ENCODE data around the gene SCN5A. TPM values are rescaled to one million over a fixed set of nuclear protein-coding genes. Genes with fewer than 3 reads are reported as not detected.

The SCN5A gene
- total and polyA plus RNA-seq, 2 of the 13 experiments (the other 11 are each of a cell fraction or from before 2014, with no cell fraction given): 0.22 TPM; not detected in 1

DNA sequence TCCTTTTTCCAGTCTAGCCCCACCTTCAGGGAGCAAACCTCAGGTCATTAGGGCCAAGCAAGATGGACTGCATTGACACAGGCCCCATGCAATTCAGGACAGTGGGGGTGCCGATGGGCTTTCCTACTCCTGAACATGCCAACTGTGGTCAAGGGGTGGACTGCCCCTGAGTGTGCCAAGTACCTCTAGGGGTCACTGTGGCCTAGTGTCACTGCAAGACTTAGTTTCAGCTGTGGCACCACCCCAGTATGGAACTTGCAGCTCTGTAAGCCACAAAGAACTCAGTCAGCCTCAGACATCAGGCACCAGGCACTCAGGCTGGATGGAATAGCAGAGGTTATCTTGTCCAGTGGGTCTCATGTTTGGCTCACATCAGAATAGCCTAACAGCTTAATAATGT is 121.0 kb downstream of the SCN5A start:
- TF ChIP-seq ZBTB21 (CRISPR knock-in tag; IDR thresholded peaks at IDR 0.05): no peak
- no peak for TF ChIP-seq ZKSCAN8 (CRISPR knock-in tag; IDR thresholded peaks at IDR 0.05; ENCODE audit: borderline replicate concordance)
- TF ChIP-seq ZFP37 (CRISPR knock-in tag; IDR thresholded peaks at IDR 0.05; ENCODE audit: borderline replicate concordance): no peak
- TF ChIP-seq, protein P1, sequence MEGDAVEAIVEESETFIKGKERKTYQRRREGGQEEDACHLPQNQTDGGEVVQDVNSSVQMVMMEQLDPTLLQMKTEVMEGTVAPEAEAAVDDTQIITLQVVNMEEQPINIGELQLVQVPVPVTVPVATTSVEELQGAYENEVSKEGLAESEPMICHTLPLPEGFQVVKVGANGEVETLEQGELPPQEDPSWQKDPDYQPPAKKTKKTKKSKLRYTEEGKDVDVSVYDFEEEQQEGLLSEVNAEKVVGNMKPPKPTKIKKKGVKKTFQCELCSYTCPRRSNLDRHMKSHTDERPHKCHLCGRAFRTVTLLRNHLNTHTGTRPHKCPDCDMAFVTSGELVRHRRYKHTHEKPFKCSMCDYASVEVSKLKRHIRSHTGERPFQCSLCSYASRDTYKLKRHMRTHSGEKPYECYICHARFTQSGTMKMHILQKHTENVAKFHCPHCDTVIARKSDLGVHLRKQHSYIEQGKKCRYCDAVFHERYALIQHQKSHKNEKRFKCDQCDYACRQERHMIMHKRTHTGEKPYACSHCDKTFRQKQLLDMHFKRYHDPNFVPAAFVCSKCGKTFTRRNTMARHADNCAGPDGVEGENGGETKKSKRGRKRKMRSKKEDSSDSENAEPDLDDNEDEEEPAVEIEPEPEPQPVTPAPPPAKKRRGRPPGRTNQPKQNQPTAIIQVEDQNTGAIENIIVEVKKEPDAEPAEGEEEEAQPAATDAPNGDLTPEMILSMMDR (CRISPR knock-in tag; IDR thresholded peaks at IDR 0.05): peak; percentile 49
- TF ChIP-seq ZNF589 (CRISPR knock-in tag; conservative IDR thresholded peaks at IDR 0.05): no peak
- in situ Hi-C loops (cut with HindIII; ENCODE audit: extremely low pct_ligation_motif_present, low pct_unique_long_range_greater_than_20kb): no loop called here
- CTCF ChIA-PET (ENCODE audit: low intra/inter-chr PET ratio, low total read pairs): no interaction called here

DNA sequence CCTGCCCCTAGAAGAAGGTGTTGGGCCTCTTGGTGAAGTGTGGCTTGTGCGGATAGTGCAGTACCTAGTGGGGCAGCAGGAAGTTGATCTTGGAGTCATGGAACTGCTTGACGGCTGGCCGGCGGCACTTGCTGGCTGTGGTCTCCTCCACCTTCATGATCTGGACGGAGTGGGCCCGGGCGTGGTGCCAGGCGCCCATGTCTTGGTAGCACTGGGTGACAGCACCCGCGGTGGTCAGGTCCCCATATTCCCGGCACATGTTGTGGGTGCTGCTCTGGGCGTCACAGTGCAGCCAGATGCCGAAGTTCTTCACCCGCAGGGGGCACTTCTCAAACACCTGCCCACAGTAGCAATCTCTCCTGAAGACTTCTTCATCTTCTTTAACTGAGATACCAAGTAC is 122.7 kb downstream of the SCN5A start:
- DNase-seq (ENCODE audit: low spot score) (no peak), FAIRE-seq (no peak), ATAC-seq (no peak)
- Histone ChIP-seq H3K9me3 (ENCODE audit: low read length) (no peaks in the 10 kb centered on the region), H3K79me2 (ENCODE audit: insufficient read depth, low read length) (no peaks in the 10 kb centered on the region), H3K36me3 (replicated peaks in 1 of 2; ENCODE audit: control insufficient read depth in 1 of 2, insufficient read depth in 2 of 2, low read length in 2 of 2) (peaks cover 0 to 16% of the 10 kb centered on the region in 2 experiments; a peak in 3 of 5 replicates), H3K4me1 (ENCODE audit: insufficient read depth, low read length) (no peaks in the 10 kb centered on the region), H3K9ac (ENCODE audit: insufficient read depth, low read depth, low read length) (no peak overlapping the region), H3K27ac (ENCODE audit: extremely low read length, insufficient read depth, low read length) (no peak overlapping the region), H4K20me1 (ENCODE audit: insufficient read depth, low read length) (no peaks in the 10 kb centered on the region), H2AFZ (ENCODE audit: low read length) (no peak overlapping the region), H3K4me2 (ENCODE audit: low read depth, low read length) (no peak overlapping the region), H3K4me3 (replicated peaks in 1 of 3; ENCODE audit: insufficient read depth in 1 of 3, low read depth in 2 of 3, low read length in 3 of 3) (no peak overlapping the region), H3K27me3 (ENCODE audit: control insufficient read depth in 1 of 2, insufficient read depth in 2 of 2, low read length in 2 of 2) (no peaks in the 10 kb centered on the region)
- no TSS peak for BruUV-seq (replicated peaks)
- intact Hi-C loops (cut with micrococcal nuclease; ENCODE audit: unreplicated experiment): no loop called here
- ChIA-PET CTCF (ENCODE audit: low intra/inter-chr PET ratio, low total read pairs) (no interaction called here), POLR2A (no interaction called here)
- in situ Hi-C loops (cut with HindIII; ENCODE audit: extremely low pct_ligation_motif_present, low pct_unique_long_range_greater_than_20kb): no loop called here
- WGBS (ENCODE audit: low lambda C conversion rate): 100% methylated on average over 5 of the region's 14 CpGs
- TF ChIP-seq ARNTL (CRISPR knock-in tag; IDR thresholded peaks at IDR 0.05) (no peak), MAZ (IDR thresholded peaks at IDR 0.05; ENCODE audit: borderline replicate concordance, low read depth, low read length) (no peak), MAZ (CRISPR knock-in tag; IDR thresholded peaks at IDR 0.05; ENCODE audit: low read depth) (no peak), JUND (CRISPR knock-in tag; IDR thresholded peaks at IDR 0.05) (no peak), MTF2 (CRISPR knock-in tag; IDR thresholded peaks at IDR 0.05; ENCODE audit: borderline replicate concordance) (no peak), ZNF282 (IDR thresholded peaks at IDR 0.05; ENCODE audit: partially characterized antibody) (no peak), ELF1 (CRISPR knock-in tag; IDR thresholded peaks at IDR 0.05) (no peak), ZNF616 (CRISPR knock-in tag; IDR thresholded peaks at IDR 0.05; ENCODE audit: low read depth) (no peak), SMARCC2 (IDR thresholded peaks at IDR 0.05) (no peak), GZF1 (CRISPR knock-in tag; IDR thresholded peaks at IDR 0.05) (no peak)
- TF ChIP-seq, protein P2, sequence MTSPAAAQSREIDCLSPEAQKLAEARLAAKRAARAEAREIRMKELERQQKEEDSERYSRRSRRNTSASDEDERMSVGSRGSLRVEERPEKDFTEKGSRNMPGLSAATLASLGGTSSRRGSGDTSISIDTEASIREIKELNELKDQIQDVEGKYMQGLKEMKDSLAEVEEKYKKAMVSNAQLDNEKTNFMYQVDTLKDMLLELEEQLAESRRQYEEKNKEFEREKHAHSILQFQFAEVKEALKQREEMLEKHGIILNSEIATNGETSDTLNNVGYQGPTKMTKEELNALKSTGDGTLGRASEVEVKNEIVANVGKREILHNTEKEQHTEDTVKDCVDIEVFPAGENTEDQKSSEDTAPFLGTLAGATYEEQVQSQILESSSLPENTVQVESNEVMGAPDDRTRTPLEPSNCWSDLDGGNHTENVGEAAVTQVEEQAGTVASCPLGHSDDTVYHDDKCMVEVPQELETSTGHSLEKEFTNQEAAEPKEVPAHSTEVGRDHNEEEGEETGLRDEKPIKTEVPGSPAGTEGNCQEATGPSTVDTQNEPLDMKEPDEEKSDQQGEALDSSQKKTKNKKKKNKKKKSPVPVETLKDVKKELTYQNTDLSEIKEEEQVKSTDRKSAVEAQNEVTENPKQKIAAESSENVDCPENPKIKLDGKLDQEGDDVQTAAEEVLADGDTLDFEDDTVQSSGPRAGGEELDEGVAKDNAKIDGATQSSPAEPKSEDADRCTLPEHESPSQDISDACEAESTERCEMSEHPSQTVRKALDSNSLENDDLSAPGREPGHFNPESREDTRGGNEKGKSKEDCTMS (CRISPR knock-in tag; conservative IDR thresholded peaks at IDR 0.05): no peak

More for the DNA sequence above, 121.0 kb downstream of the SCN5A start:
- Histone ChIP-seq H3K36me3 (replicated peaks in 1 of 2; ENCODE audit: control insufficient read depth in 1 of 2, insufficient read depth in 2 of 2, low read length in 2 of 2) (peaks cover 0 to 16% of the 10 kb centered on the region in 2 experiments; a peak in 3 of 5 replicates), H4K20me1 (ENCODE audit: insufficient read depth, low read length) (no peaks in the 10 kb centered on the region), H3K4me3 (replicated peaks in 1 of 3; ENCODE audit: insufficient read depth in 1 of 3, low read depth in 2 of 3, low read length in 3 of 3) (no peak overlapping the region), H3K79me2 (ENCODE audit: insufficient read depth, low read length) (no peaks in the 10 kb centered on the region), H3K9me3 (ENCODE audit: low read length) (no peaks in the 10 kb centered on the region), H3K4me1 (ENCODE audit: insufficient read depth, low read length) (no peaks in the 10 kb centered on the region), H3K9ac (ENCODE audit: insufficient read depth, low read depth, low read length) (no peak overlapping the region), H3K4me2 (ENCODE audit: low read depth, low read length) (no peak overlapping the region), H3K27me3 (ENCODE audit: control insufficient read depth in 1 of 2, insufficient read depth in 2 of 2, low read length in 2 of 2) (no peaks in the 10 kb centered on the region), H2AFZ (ENCODE audit: low read length) (no peak overlapping the region), H3K27ac (ENCODE audit: extremely low read length, insufficient read depth, low read length) (no peak overlapping the region)
- ATAC-seq (peak; percentile 75), DNase-seq (ENCODE audit: low spot score) (peak; percentile 28), FAIRE-seq (peak; percentile 18)
- POLR2A ChIA-PET: no interaction called here
- intact Hi-C loops (cut with micrococcal nuclease; ENCODE audit: unreplicated experiment): no loop called here
- no TSS peak for BruUV-seq (replicated peaks)
- WGBS (ENCODE audit: low lambda C conversion rate): 100% methylated on average over 1 of the region's 1 CpG
